Endodermal cell (in vitro differentiated cells): ENCODE results near the gene ALCAM. TPM values are rescaled to one million over a fixed set of nuclear protein-coding genes. Genes with fewer than 3 reads are reported as not detected.
A peak's percentile ranks its signal among the peaks of the same experiment; 100 is the strongest.

Source experiments
- DNase-seq: peaks from one replicate; pipeline ENCODE4 v3.0.0-alpha.2; 2017
- H3K27ac ChIP-seq: 2 replicates; pipeline ENCODE4 v1.5.1; 2013; ENCODE audit warnings: mild to moderate bottlenecking, low read depth, low read length, moderate library complexity
- H3K27me3 ChIP-seq: 2 replicates; pipeline ENCODE4 v1.6.1; 2013; ENCODE audit warnings: mild to moderate bottlenecking, low read length, moderate library complexity; ENCODE audit not compliant: insufficient read depth, control insufficient read depth, poor library complexity, severe bottlenecking
- H3K36me3 ChIP-seq: 2 replicates; pipeline ENCODE4 v1.7.0; 2013; ENCODE audit warnings: mild to moderate bottlenecking, low read length, moderate library complexity; ENCODE audit not compliant: control insufficient read depth, insufficient read depth
- H3K4me1 ChIP-seq: one replicate; pipeline ENCODE4 v1.7.0; 2013; ENCODE audit warnings: low read length; ENCODE audit not compliant: control insufficient read depth, insufficient read depth
- H3K4me3 ChIP-seq: 2 replicates; pipeline ENCODE4 v1.5.1; 2013; ENCODE audit warnings: mild to moderate bottlenecking, low read length, moderate library complexity
- H3K9ac ChIP-seq: 2 replicates; pipeline ENCODE4 v1.6.1; 2013; ENCODE audit warnings: mild to moderate bottlenecking, low read length, moderate library complexity; ENCODE audit not compliant: poor library complexity, severe bottlenecking; ENCODE audit errors: extremely low read depth
- H3K9me3 ChIP-seq: 2 replicates; pipeline ENCODE4 v1.6.1; 2013; ENCODE audit warnings: mild to moderate bottlenecking, low read length, moderate library complexity; ENCODE audit not compliant: control insufficient read depth
- H3K27ac Mint-ChIP-seq: 2 replicates; pipeline ENCODE4 v1.8.0; 2020; ENCODE audit warnings: mixed read lengths
- H3K27me3 Mint-ChIP-seq: 2 replicates; pipeline ENCODE4 v1.8.0; 2021; ENCODE audit warnings: mild to moderate bottlenecking, mixed read lengths; ENCODE audit not compliant: insufficient read depth
- H3K36me3 Mint-ChIP-seq: 2 replicates; pipeline ENCODE4 v1.8.0; 2020; ENCODE audit warnings: low read depth, mixed read lengths
- H3K4me1 Mint-ChIP-seq: 2 replicates; pipeline ENCODE4 v1.8.0; 2020; ENCODE audit warnings: mixed read lengths
- H3K4me3 Mint-ChIP-seq: 2 replicates; pipeline ENCODE4 v1.8.0; 2020; ENCODE audit warnings: mild to moderate bottlenecking, moderate library complexity, mixed read lengths
- H3K9me3 Mint-ChIP-seq: 2 replicates; pipeline ENCODE4 v1.8.0; 2020; ENCODE audit warnings: mild to moderate bottlenecking, mixed read lengths
- WGBS, 2 experiments: methylation state at CpG; one replicate each; pipeline versions ENCODE4 v1.1.5 to v1.1.7; 2013; ENCODE audit warnings: missing lambda C conversion rate in 2 of 2, mixed read lengths in 1 of 2; ENCODE audit not compliant: insufficient coverage in 1 of 2, insufficient read length in 1 of 2; 5-methylcytosine and 5-hydroxymethylcytosine counted together
- total RNA-seq, 2 donors: library from RNA; stranded (reverse); fragmentation: NEBNext Ultra II Directional in 1 of 2; extraction: Animal tissue kit (Norgen Biotek cat#: 25700) in 1 of 2; gene quantifications; 2 replicates in 1 of 2; 3 replicates in 1 of 2; pipeline ENCODE4 v1.2.1, GENCODE V29; 2021
- TF ChIP-seq, protein P1 (sequence below): fragments of 200-600 bp; sonication (generic); conservative IDR thresholded peaks from 2 replicates; pipeline ENCODE4 v1.5.0; 2021; ENCODE audit warnings: antibody characterized with exemption, mild to moderate bottlenecking

ALCAM gene
- total RNA-seq, 2 donors from 2014 or later, result 19.3 to 36.5 TPM

DNA sequence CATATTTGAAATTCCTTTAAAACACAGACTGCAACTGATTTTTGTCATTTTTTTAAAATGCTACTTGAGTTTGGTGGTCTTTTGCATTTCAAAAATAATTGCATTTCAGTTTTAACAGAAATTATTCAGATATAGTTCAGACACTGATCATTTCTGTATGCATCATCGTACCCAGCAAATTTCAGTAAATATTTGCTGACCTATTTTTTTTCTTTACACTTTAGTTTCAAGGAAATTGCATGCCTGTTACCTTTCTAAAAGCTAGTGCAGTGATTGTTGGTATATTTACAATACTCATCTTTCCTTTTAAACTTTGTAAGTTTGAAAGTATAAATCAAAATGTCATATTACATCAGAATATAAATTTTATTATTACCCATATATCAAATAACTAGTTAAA lies 32.4 kb downstream of the ALCAM start:
- Histone ChIP-seq H3K9me3 (peaks cover 19% of the 10 kb centered on the region), H3K4me1 (no peaks in the 10 kb centered on the region), H3K27ac (no peak overlapping the region), H3K36me3 (peaks cover 6% of the 10 kb centered on the region), H3K9ac (no peak overlapping the region), H3K4me3 (no peak overlapping the region), H3K27me3 (no peaks in the 10 kb centered on the region)
- H3K4me1 Mint-ChIP-seq, result peaks cover 17% of the 10 kb centered on the region
- H3K27ac Mint-ChIP-seq, result no peak overlapping the region
- TF ChIP-seq, protein P1, sequence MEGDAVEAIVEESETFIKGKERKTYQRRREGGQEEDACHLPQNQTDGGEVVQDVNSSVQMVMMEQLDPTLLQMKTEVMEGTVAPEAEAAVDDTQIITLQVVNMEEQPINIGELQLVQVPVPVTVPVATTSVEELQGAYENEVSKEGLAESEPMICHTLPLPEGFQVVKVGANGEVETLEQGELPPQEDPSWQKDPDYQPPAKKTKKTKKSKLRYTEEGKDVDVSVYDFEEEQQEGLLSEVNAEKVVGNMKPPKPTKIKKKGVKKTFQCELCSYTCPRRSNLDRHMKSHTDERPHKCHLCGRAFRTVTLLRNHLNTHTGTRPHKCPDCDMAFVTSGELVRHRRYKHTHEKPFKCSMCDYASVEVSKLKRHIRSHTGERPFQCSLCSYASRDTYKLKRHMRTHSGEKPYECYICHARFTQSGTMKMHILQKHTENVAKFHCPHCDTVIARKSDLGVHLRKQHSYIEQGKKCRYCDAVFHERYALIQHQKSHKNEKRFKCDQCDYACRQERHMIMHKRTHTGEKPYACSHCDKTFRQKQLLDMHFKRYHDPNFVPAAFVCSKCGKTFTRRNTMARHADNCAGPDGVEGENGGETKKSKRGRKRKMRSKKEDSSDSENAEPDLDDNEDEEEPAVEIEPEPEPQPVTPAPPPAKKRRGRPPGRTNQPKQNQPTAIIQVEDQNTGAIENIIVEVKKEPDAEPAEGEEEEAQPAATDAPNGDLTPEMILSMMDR, result no peak
- H3K36me3 Mint-ChIP-seq, result peaks cover 6% of the 10 kb centered on the region
- H3K9me3 Mint-ChIP-seq, result peaks cover 17% of the 10 kb centered on the region
- DNase-seq, result no peak
- WGBS, 2 experiments, result 95 to 100% methylated on average over 1 of the region's 1 CpG
- no peaks in the 10 kb centered on the region for H3K27me3 Mint-ChIP-seq
- H3K4me3 Mint-ChIP-seq, result no peak overlapping the region

DNA sequence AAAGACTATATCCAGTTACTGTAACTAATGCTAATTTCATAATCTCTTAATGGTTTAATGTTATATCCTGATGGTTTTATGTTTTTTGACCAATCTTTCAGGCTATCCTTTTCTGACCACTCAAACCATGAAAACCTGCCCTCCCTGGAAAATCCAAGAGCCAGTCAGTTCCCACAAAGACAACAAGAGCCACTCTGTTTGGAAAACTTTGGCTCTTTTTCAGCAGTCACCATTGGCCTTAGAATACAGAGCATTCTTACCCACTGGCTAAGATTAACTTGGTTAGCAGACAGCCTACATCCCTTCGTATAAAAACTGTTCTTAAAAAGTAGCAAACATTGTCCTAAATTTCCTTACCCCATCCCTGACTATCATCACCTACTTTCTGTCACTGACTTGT lies 32.9 kb downstream of the ALCAM start:
- 80 to 96% methylated on average over 1 of the region's 1 CpG for WGBS, 2 experiments
- peaks cover 6% of the 10 kb centered on the region for H3K36me3 Mint-ChIP-seq
- Histone ChIP-seq H3K9ac (no peak overlapping the region), H3K27me3 (no peaks in the 10 kb centered on the region), H3K9me3 (peaks cover 23% of the 10 kb centered on the region), H3K4me1 (no peaks in the 10 kb centered on the region), H3K27ac (no peak overlapping the region), H3K4me3 (no peak overlapping the region), H3K36me3 (peaks cover 6% of the 10 kb centered on the region)
- TF ChIP-seq, protein P1, result no peak
- no peaks in the 10 kb centered on the region for H3K27me3 Mint-ChIP-seq
- no peak overlapping the region for H3K4me3 Mint-ChIP-seq
- H3K27ac Mint-ChIP-seq, result no peak overlapping the region
- DNase-seq, result no peak
- H3K4me1 Mint-ChIP-seq, result peaks cover 22% of the 10 kb centered on the region
- peaks cover 22% of the 10 kb centered on the region for H3K9me3 Mint-ChIP-seq

DNA sequence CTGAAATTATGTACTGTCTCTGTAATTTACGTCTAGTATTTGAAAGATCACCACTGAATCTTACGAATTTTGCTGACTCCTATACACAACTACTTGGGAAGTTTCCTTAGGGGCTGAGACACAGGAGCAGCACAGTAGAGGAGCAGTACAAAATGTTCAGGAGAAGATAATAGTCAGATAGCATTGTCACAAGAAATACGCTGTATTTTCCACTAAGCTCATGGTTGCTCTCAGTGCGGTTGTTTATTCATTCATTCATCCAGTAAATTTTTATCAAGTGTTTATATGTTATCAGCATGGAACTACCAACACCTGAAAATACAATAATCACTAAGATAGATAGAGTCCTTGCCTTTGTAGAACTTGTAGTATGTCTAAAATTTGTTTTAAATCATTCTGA lies 34.5 kb downstream of the ALCAM start:
- no peaks in the 10 kb centered on the region for H3K27me3 ChIP-seq
- no peak overlapping the region for H3K27ac Mint-ChIP-seq
- no peaks in the 10 kb centered on the region for H3K4me1 ChIP-seq
- peaks cover 6% of the 10 kb centered on the region for H3K36me3 Mint-ChIP-seq
- peaks cover 26% of the 10 kb centered on the region for H3K9me3 ChIP-seq
- peaks cover 6% of the 10 kb centered on the region for H3K36me3 ChIP-seq
- 94% methylated on average over 3 of the region's 4 CpGs; no CpG with 5 or more reads in 1 of the 2 experiments for WGBS, 2 experiments
- peak overlapping the region; percentile 23 for H3K4me3 ChIP-seq
- no peak for DNase-seq
- no peak overlapping the region for H3K27ac ChIP-seq
- H3K4me3 Mint-ChIP-seq, result no peak overlapping the region
- H3K9ac ChIP-seq, result no peak overlapping the region
- TF ChIP-seq, protein P1, result no peak
- no peaks in the 10 kb centered on the region for H3K27me3 Mint-ChIP-seq
- H3K4me1 Mint-ChIP-seq, result peaks cover 32% of the 10 kb centered on the region
- H3K9me3 Mint-ChIP-seq, result peaks cover 29% of the 10 kb centered on the region
